OCI-LY1 (cell line): ENCODE data around the gene PILRA.

Source experiments
- CTCF ChIP-seq: fragments of 200-600 bp; sonication (generic), shearing (Covaris generic); IDR thresholded peaks from 2 replicates; pipeline ENCODE4 v1.5.1; 2017; ENCODE audit warnings: mild to moderate bottlenecking, antibody characterized with exemption, low read length, moderate library complexity, mixed read lengths
- EZH2 ChIP-seq: fragments of 200-600 bp; sonication (generic), shearing (Covaris generic); IDR thresholded peaks from 2 replicates; pipeline ENCODE4 v1.8.0; 2017; ENCODE audit warnings: borderline replicate concordance, mixed run types, mild to moderate bottlenecking, antibody characterized with exemption, low read length, moderate library complexity, mixed read lengths

GRCh38 chr7:100353685-100354330, 19.5 kb upstream of the PILRA start:
- TF ChIP-seq CTCF (no peak), EZH2 (no peak)
